HEK293 (cell line): Measurements from ENCODE around the gene ETV6.

ENCODE experiments used
- CTCF ChIP-seq: fragments of 450-650 bp; formaldehyde crosslinking; IDR thresholded peaks from 2 replicates; pipeline ENCODE4 v1.5.1; 2016; ENCODE audit warnings: missing biosample characterization, missing genetic modification characterization
- KLF9 ChIP-seq: fragments of 450-650 bp; formaldehyde crosslinking; IDR thresholded peaks from 2 replicates; pipeline ENCODE4 v1.5.1; 2016; ENCODE audit warnings: missing biosample characterization, missing genetic modification characterization, low read depth
- REST ChIP-seq: fragments of 450-650 bp; formaldehyde crosslinking; IDR thresholded peaks from 2 replicates; pipeline ENCODE4 v1.5.1; 2016; ENCODE audit warnings: missing biosample characterization, missing genetic modification characterization
- ZNF121 ChIP-seq: fragments of 450-650 bp; formaldehyde crosslinking; IDR thresholded peaks from 2 replicates; pipeline ENCODE4 v1.5.1; 2016; ENCODE audit warnings: missing biosample characterization, missing genetic modification characterization
- ZNF184 ChIP-seq: fragments of 450-650 bp; IDR thresholded peaks from 2 replicates; pipeline ENCODE4 v1.5.1; 2018; ENCODE audit warnings: missing biosample characterization, mild to moderate bottlenecking, missing genetic modification characterization
- ZNF394 ChIP-seq: fragments of 450-650 bp; formaldehyde crosslinking; IDR thresholded peaks from 2 replicates; pipeline ENCODE4 v1.5.1; 2016; ENCODE audit warnings: missing biosample characterization, missing genetic modification characterization, mild to moderate bottlenecking, moderate library complexity, borderline replicate concordance
- ZNF555 ChIP-seq: fragments of 450-650 bp; formaldehyde crosslinking; conservative IDR thresholded peaks from 2 replicates; pipeline ENCODE4 v1.5.1; 2017; ENCODE audit warnings: missing biosample characterization, mild to moderate bottlenecking, missing genetic modification characterization, inconsistent platforms
- ZNF660 ChIP-seq: fragments of 450-650 bp; IDR thresholded peaks from 2 replicates; pipeline ENCODE4 v1.5.1; 2018; ENCODE audit warnings: missing biosample characterization, mild to moderate bottlenecking, missing genetic modification characterization

- TF ChIP-seq REST (tag by site-specific recombination) (no peak), ZNF394 (tag by site-specific recombination) (no peak), ZNF121 (tag by site-specific recombination) (no peak), ZNF555 (tag by site-specific recombination) (no peak), CTCF (no peak), KLF9 (tag by site-specific recombination) (no peak), ZNF184 (tag by site-specific recombination) (no peak), ZNF660 (tag by site-specific recombination) (no peak)
These were observed 31.7 kb downstream of the ETV6 start for GRCh38 chr12:11681207-11681606.
